ENCODE measurements around the gene TTC12.

DNA sequence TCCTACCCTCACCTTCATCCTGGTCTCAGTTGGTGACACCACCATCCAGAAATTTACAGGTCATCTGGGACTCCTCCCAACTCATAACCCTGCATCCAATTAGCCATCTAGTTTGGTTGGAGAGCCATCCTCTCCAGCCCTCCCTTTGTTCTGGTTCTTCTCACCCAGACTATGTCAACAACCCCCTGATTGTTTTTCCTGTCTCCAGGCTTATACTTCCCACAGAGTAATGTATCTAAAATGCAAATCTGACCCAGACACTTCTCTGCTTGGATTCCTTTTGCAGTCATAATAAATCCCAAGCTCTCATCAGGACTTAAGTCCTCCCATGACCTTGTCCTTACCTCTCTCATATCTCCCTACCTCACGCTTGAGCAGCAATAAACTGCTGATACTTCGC lies 3.0 kb downstream of the TTC12 start:
- TF ChIP-seq, protein P1, sequence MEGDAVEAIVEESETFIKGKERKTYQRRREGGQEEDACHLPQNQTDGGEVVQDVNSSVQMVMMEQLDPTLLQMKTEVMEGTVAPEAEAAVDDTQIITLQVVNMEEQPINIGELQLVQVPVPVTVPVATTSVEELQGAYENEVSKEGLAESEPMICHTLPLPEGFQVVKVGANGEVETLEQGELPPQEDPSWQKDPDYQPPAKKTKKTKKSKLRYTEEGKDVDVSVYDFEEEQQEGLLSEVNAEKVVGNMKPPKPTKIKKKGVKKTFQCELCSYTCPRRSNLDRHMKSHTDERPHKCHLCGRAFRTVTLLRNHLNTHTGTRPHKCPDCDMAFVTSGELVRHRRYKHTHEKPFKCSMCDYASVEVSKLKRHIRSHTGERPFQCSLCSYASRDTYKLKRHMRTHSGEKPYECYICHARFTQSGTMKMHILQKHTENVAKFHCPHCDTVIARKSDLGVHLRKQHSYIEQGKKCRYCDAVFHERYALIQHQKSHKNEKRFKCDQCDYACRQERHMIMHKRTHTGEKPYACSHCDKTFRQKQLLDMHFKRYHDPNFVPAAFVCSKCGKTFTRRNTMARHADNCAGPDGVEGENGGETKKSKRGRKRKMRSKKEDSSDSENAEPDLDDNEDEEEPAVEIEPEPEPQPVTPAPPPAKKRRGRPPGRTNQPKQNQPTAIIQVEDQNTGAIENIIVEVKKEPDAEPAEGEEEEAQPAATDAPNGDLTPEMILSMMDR (IDR thresholded peaks at IDR 0.05) = no peak
- TF ChIP-seq POLR2A (IDR thresholded peaks at IDR 0.05) = no peak

All from adrenal gland (tissue), 5 donors.